Psoas muscle (tissue), 8 donors: ENCODE data around the gene GNG11. TPM values are rescaled to one million over a fixed set of nuclear protein-coding genes. Genes with fewer than 3 reads are reported as not detected.

Experiments used
- ATAC-seq, 4 donors: fragments of 200-7000 bp; cut with Tn5 transposase; one replicate each; pipeline ENCODE4 v1.9.1; 2020; ENCODE audit warnings: moderate library complexity in 3 of 4, mild to moderate bottlenecking in 2 of 4
- DNase-seq, 2 donors: peaks; one replicate each; pipeline ENCODE4 v3.0.0-alpha.2; 2020
- H3K27ac ChIP-seq: fragments of 200-600 bp; one replicate; pipeline ENCODE4 v1.8.0; 2022
- H3K27me3 ChIP-seq, 3 donors: fragments of 200-600 bp in 1 of 3; one replicate each; pipeline versions ENCODE4 v1.6.1 to v1.8.0; 2013 to 2022; ENCODE audit warnings: low read length in 2 of 3, mild to moderate bottlenecking in 2 of 3, moderate library complexity in 1 of 3; ENCODE audit not compliant: insufficient read depth in 3 of 3
- H3K36me3 ChIP-seq, 2 donors: fragments of 200-600 bp in 1 of 2; one replicate each; pipeline versions ENCODE4 v1.6.1 to v1.8.0; 2013 to 2022; ENCODE audit warnings: low read depth in 1 of 2, mild to moderate bottlenecking in 1 of 2, moderate library complexity in 1 of 2; ENCODE audit not compliant: insufficient read depth in 1 of 2
- H3K4me1 ChIP-seq: fragments of 200-600 bp; one replicate; pipeline ENCODE4 v1.8.0; 2022
- H3K4me3 ChIP-seq: fragments of 200-600 bp; one replicate; pipeline ENCODE4 v1.8.0; 2022; ENCODE audit warnings: mild to moderate bottlenecking
- H3K9me3 ChIP-seq: fragments of 200-600 bp; one replicate; pipeline ENCODE4 v1.8.0; 2022
- CTCF ChIP-seq: fragments of 200-600 bp; IDR thresholded peaks from one replicate; pipeline ENCODE4 v1.8.0; 2022; ENCODE audit warnings: antibody characterized with exemption
- WGBS, 3 donors: extraction: QIAGEN DNeasy Blood & Tissue Kit; methylation state at CpG; one replicate each; pipeline versions ENCODE4 v1.1.6 to v1.1.7; 2013; 5-methylcytosine and 5-hydroxymethylcytosine counted together
- intact Hi-C, 2 donors: fragments of 100-400 bp; cut with DNase I; formaldehyde crosslinking; loops; one replicate each; pipeline versions ENCODE4 v1.11.0 to v1.14.2; 2022
- polyA plus RNA-seq, 3 donors: library from polyadenylated mRNA; stranded (reverse); fragments of 200-250 nt; gene quantifications; one replicate each; pipeline ENCODE4 v1.2.3, GENCODE V29; 2013
- total RNA-seq, 4 donors: library from RNA; stranded (reverse); fragmentation: NEBNext Ultra II Directional in 2 of 4; extraction: Animal tissue kit (Norgen Biotek cat#: 25700) in 2 of 4; gene quantifications; one replicate each; pipeline versions ENCODE4 v1.2.1 to v1.2.4, GENCODE V29; 2021 to 2023
- donor health status: healthy with polysubstance abuse.
- donor health status: DM: no; HTN: no; CAD: no; lungs with moderate emphysema.
- donor health status: Bipolar disorder and iron deficiency.
- donor health status: healthy.
- donor health status: DM: yes; HTN: yes; CAD: no.
- donor health status: DM: no; HTN: no; CAD: no.
- donor health status: DM: no; HTN: no; CAD: no.
- donor health status: DM: yes; HTN: yes; CAD: no.

Gene GNG11
- total and polyA plus RNA-seq, 7 donors, result 6.3 to 15.8 (median 9.9) TPM

- WGBS, 3 donors, result 92 to 94% (median 93%) methylated on average over 1 of the region's 1 CpG
- intact Hi-C loops, result no loop called here
- Histone ChIP-seq H3K4me1 (no peaks in the 10 kb centered on the region), H3K27ac (no peak overlapping the region), H3K9me3 (no peaks in the 10 kb centered on the region), H3K27me3 (no peaks in the 10 kb centered on the region), H3K36me3 (peaks cover 0 to 5% of the 10 kb centered on the region in 2 donors), H3K4me3 (no peak overlapping the region)
- ATAC-seq, result no peak
- DNase-seq, result no peak
- TF ChIP-seq CTCF, result no peak
These were observed 51.6 kb downstream of the GNG11 start for GRCh38 chr7:93973134-93973533.

- H3K9me3 ChIP-seq, result no peaks in the 10 kb centered on the region
- no peak overlapping the region for H3K27ac ChIP-seq
- H3K4me1 ChIP-seq, result no peaks in the 10 kb centered on the region
- DNase-seq (no peak), ATAC-seq (no peak)
- H3K4me3 ChIP-seq, result no peak overlapping the region
- TF ChIP-seq CTCF, result no peak
- peaks cover 0 to 5% of the 10 kb centered on the region in 2 donors for H3K36me3 ChIP-seq
- intact Hi-C loops, result no loop called here
- H3K27me3 ChIP-seq, result no peaks in the 10 kb centered on the region
- 46 to 49% (median 48%) methylated on average over 7 of the region's 7 CpGs for WGBS, 3 donors
These were observed 55.8 kb downstream of the GNG11 start for GRCh38 chr7:93977211-93977950.

Other genes with a start within 250 kb of the GNG11 start
- gene TFPI2, start 31.0 kb upstream of the GNG11 start, total RNA-seq, result 1 to 10 TPM in 3 of 4 donors, under 1 TPM in 1; 0.79 to 7.5 (median 2.4) TPM
- gene TFPI2, start 31.0 kb upstream of the GNG11 start, polyA plus RNA-seq, result 1 to 10 TPM in 2 of 3 donors, under 1 TPM in 1; 0.66 to 2.4 (median 2.3) TPM
- gene GNGT1, start 15.2 kb upstream of the GNG11 start, total RNA-seq, result not detected
- gene GNGT1, start 15.2 kb upstream of the GNG11 start, polyA plus RNA-seq, result under 1 TPM in 1 of 3 donors, not detected in 2; 0.07 TPM
- gene BET1, start 82.6 kb downstream of the GNG11 start, total RNA-seq, result 1 to 10 TPM; 6.7 to 9.9 (median 8.0) TPM
- gene BET1, start 82.6 kb downstream of the GNG11 start, polyA plus RNA-seq, result 10 to 100 TPM in 2 of 3 donors, 1 to 10 TPM in 1; 7.5 to 14.2 (median 12.1) TPM